Dermis blood vessel endothelial cell (primary cell): Measurements from ENCODE around the gene MATN4. TPM values are rescaled to one million over a fixed set of nuclear protein-coding genes. Genes with fewer than 3 reads are reported as not detected.

Source experiments
- DNase-seq: peaks from one replicate; pipeline ENCODE4 v3.0.0; 2010
- total RNA-seq: library from RNA; depleted of rRNA; stranded (reverse); fragments of >200 nt; gene quantifications from 2 replicates; pipeline ENCODE4 v1.2.3, GENCODE V29; 2014

The MATN4 gene
- total RNA-seq, 1 donor from 2014 or later, result 0.17 TPM

DNA sequence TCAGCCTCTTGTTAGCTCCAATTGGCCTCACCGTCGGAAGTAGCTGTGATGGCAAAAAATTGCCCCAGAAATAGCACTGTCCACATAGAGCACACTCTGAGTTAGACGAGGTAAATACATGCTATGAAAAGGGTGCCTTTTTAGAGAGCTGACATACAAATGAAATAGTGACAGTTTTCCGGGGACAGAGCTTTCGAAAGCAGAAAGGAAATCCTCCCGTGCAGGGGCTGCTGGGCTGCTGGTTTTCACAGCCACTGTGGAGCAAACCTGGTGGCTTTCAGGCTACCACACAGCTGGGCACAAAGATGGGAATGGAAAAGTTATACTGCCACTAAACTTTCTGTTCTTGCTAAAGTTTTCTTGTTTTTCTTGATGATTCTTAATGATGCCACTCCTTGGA, 62.0 kb downstream of the MATN4 start:
- no peak for DNase-seq

Other genes starting within 250 kb of the MATN4 start
- gene KCNS1, start 207.2 kb downstream of the MATN4 start, total RNA-seq, result 0.33 and 0.68 TPM in 2 replicates
- not detected in 2 replicates for gene WFDC5, start 193.1 kb downstream of the MATN4 start, total RNA-seq
- gene WFDC12, start 183.8 kb downstream of the MATN4 start, total RNA-seq, result not detected in 2 replicates
- gene PI3, start 133.4 kb downstream of the MATN4 start, total RNA-seq, result not detected in 2 replicates
- gene SEMG1, start 101.3 kb downstream of the MATN4 start, total RNA-seq, result not detected in 2 replicates
- not detected in 2 replicates for gene SEMG2, start 86.9 kb downstream of the MATN4 start, total RNA-seq
- 0.70 and 2.0 TPM in 2 replicates for gene SLPI, start 53.7 kb downstream of the MATN4 start, total RNA-seq
- not detected in 2 replicates for gene RBPJL, start 1.5 kb downstream of the MATN4 start, total RNA-seq
- 41.5 and 79.3 TPM in 2 replicates for gene SDC4, start 40.1 kb upstream of the MATN4 start, total RNA-seq
- gene SYS1, start 54.9 kb upstream of the MATN4 start, total RNA-seq, result 23.3 and 26.2 TPM in 2 replicates
- not detected in 2 replicates for gene TP53TG5, start 70.0 kb upstream of the MATN4 start, total RNA-seq
- gene DBNDD2, start 100.0 kb upstream of the MATN4 start, total RNA-seq, result 3.4 and 8.9 TPM in 2 replicates
- gene PIGT, start 107.8 kb upstream of the MATN4 start, total RNA-seq, result 23.8 and 32.4 TPM in 2 replicates
- not detected in 2 replicates for gene WFDC2, start 161.5 kb upstream of the MATN4 start, total RNA-seq
- not detected in 2 replicates for gene SPINT3, start 207.3 kb upstream of the MATN4 start, total RNA-seq
- not detected in 2 replicates for gene WFDC6, start 231.2 kb upstream of the MATN4 start, total RNA-seq
- not detected in 2 replicates for gene EPPIN, start 239.1 kb upstream of the MATN4 start, total RNA-seq